Esophagus muscularis mucosa (tissue), 3 donors: Measurements from ENCODE around the gene GNB1.

Experiments
- CTCF ChIP-seq, 3 experiments: fragments of 200-600 bp in 2 of 3; fragments of 450-650 bp in 1 of 3; sonication (generic) in 2 of 3; IDR thresholded peaks; one replicate each; pipeline ENCODE4 v1.5.1; 2017 to 2019; ENCODE audit warnings: antibody characterized with exemption in 3 of 3, mild to moderate bottlenecking in 2 of 3, moderate library complexity in 1 of 3
- POLR2AphosphoS5 ChIP-seq, 2 donors: sonication (generic); formaldehyde crosslinking; IDR thresholded peaks; one replicate each; pipeline ENCODE4 v1.6.1; 2017; ENCODE audit warnings: antibody characterized with exemption in 2 of 2

- no peak for TF ChIP-seq CTCF (IDR thresholded peaks at IDR 0.05)
- TF ChIP-seq POLR2AphosphoS5 (IDR thresholded peaks at IDR 0.05), result no peak
Observed at GRCh38 chr1:1832820-1833219, 58.1 kb downstream of the GNB1 start.
